ENCODE results near the gene IGLL5. TPM values are rescaled to one million over a fixed set of nuclear protein-coding genes. Genes with fewer than 3 reads are reported as not detected.

IGLL5 gene
- total RNA-seq, 2 experiments from 2014 or later: not detected

- DNase-seq: no peak
- Mint-ChIP-seq H3K36me3 (ENCODE audit: low read depth) (no peaks in the 10 kb centered on the region), H3K27ac (no peak overlapping the region), H3K4me3 (no peak overlapping the region), H3K27me3 (no peaks in the 10 kb centered on the region), H3K9me3 (ENCODE audit: low read depth) (no peaks in the 10 kb centered on the region), H3K4me1 (no peaks in the 10 kb centered on the region)
- POLR2A ChIA-PET: no interaction called here
- CTCF ChIA-PET: no interaction called here
- intact Hi-C loops (cut with DNase I, micrococcal nuclease): no loop called here
- no peak for ATAC-seq
These were observed 26.4 kb downstream of the IGLL5 start for GRCh38 chr22:22913989-22914388.

- ChIA-PET POLR2A (no interaction called here), CTCF (interaction anchor here (0.6 to 0.7 kb wide), 2 partner anchors 12 to 45 kb away, joined by 3 read pairs; no protein-coding TSS in a partner anchor)
- Mint-ChIP-seq H3K27ac (no peak overlapping the region), H3K4me1 (no peaks in the 10 kb centered on the region), H3K9me3 (ENCODE audit: low read depth) (no peaks in the 10 kb centered on the region), H3K36me3 (ENCODE audit: low read depth) (no peaks in the 10 kb centered on the region), H3K4me3 (no peak overlapping the region), H3K27me3 (no peaks in the 10 kb centered on the region)
- intact Hi-C loops (cut with DNase I, micrococcal nuclease): no loop called here
- no peak for DNase-seq
- ATAC-seq: no peak
These were observed 27.4 kb downstream of the IGLL5 start for GRCh38 chr22:22914726-22915669.

GRCh38 chr22:22915670-22916035 lies 28.0 kb downstream of the IGLL5 start:
- POLR2A ChIA-PET: no interaction called here
- H3K9me3 Mint-ChIP-seq (ENCODE audit: low read depth): no peaks in the 10 kb centered on the region
- no peak overlapping the region for H3K4me3 Mint-ChIP-seq
- no peak overlapping the region for H3K27ac Mint-ChIP-seq
- CTCF ChIA-PET: interaction anchor here (0.6 to 0.7 kb wide), 2 partner anchors 13 to 45 kb away, joined by 3 read pairs; no protein-coding TSS in a partner anchor
- no peaks in the 10 kb centered on the region for H3K36me3 Mint-ChIP-seq (ENCODE audit: low read depth)
- intact Hi-C loops (cut with DNase I, micrococcal nuclease): no loop called here
- ATAC-seq: no peak
- H3K27me3 Mint-ChIP-seq: no peaks in the 10 kb centered on the region
- DNase-seq: no peak
- no peaks in the 10 kb centered on the region for H3K4me1 Mint-ChIP-seq

- CTCF ChIA-PET: no interaction called here
These were observed 28.8 kb downstream of the IGLL5 start for GRCh38 chr22:22916215-22916951.

GRCh38 chr22:22916952-22917290 lies 29.3 kb downstream of the IGLL5 start:
- POLR2A ChIA-PET: no interaction called here
- no peak for ATAC-seq
- intact Hi-C loops (cut with DNase I, micrococcal nuclease): no loop called here

More at GRCh38 chr22:22916215-22916951, 28.8 kb downstream of the IGLL5 start:
- H3K36me3 Mint-ChIP-seq (ENCODE audit: low read depth): no peaks in the 10 kb centered on the region
- intact Hi-C loops (cut with DNase I, micrococcal nuclease): no loop called here
- H3K27ac Mint-ChIP-seq: no peak overlapping the region
- no peak for DNase-seq
- no peaks in the 10 kb centered on the region for H3K9me3 Mint-ChIP-seq (ENCODE audit: low read depth)
- ATAC-seq: no peak
- no peaks in the 10 kb centered on the region for H3K4me1 Mint-ChIP-seq
- no peak overlapping the region for H3K4me3 Mint-ChIP-seq
- H3K27me3 Mint-ChIP-seq: no peaks in the 10 kb centered on the region
- POLR2A ChIA-PET: no interaction called here

GRCh38 chr22:22917377-22917776 lies 29.8 kb downstream of the IGLL5 start:
- H3K27me3 Mint-ChIP-seq: no peaks in the 10 kb centered on the region
- no peak overlapping the region for H3K27ac Mint-ChIP-seq
- H3K4me3 Mint-ChIP-seq: no peak overlapping the region
- ATAC-seq (no peak), DNase-seq (no peak)
- H3K9me3 Mint-ChIP-seq (ENCODE audit: low read depth): no peaks in the 10 kb centered on the region
- H3K4me1 Mint-ChIP-seq: no peaks in the 10 kb centered on the region
- POLR2A ChIA-PET: no interaction called here
- H3K36me3 Mint-ChIP-seq (ENCODE audit: low read depth): no peaks in the 10 kb centered on the region
- CTCF ChIA-PET: interaction anchor here (0.6 to 0.9 kb wide), 2 partner anchors 11 to 32 kb away, joined by 3 read pairs; no protein-coding TSS in a partner anchor
- intact Hi-C loops (cut with DNase I, micrococcal nuclease): no loop called here

More at GRCh38 chr22:22916952-22917290, 29.3 kb downstream of the IGLL5 start:
- Mint-ChIP-seq H3K27ac (no peak overlapping the region), H3K9me3 (ENCODE audit: low read depth) (no peaks in the 10 kb centered on the region), H3K4me3 (no peak overlapping the region), H3K36me3 (ENCODE audit: low read depth) (no peaks in the 10 kb centered on the region), H3K27me3 (no peaks in the 10 kb centered on the region), H3K4me1 (no peaks in the 10 kb centered on the region)
- CTCF ChIA-PET: interaction anchor here (0.9 kb wide), 1 partner anchor 31 kb away, joined by 3 read pairs; no protein-coding TSS in a partner anchor
- DNase-seq: no peak

GRCh38 chr22:22918297-22918965 lies 30.8 kb downstream of the IGLL5 start:
- ChIA-PET CTCF (no interaction called here), POLR2A (no interaction called here)
- Mint-ChIP-seq H3K36me3 (ENCODE audit: low read depth) (no peaks in the 10 kb centered on the region), H3K27me3 (no peaks in the 10 kb centered on the region), H3K4me3 (no peak overlapping the region), H3K9me3 (ENCODE audit: low read depth) (no peaks in the 10 kb centered on the region), H3K27ac (no peak overlapping the region), H3K4me1 (no peaks in the 10 kb centered on the region)
- intact Hi-C loops (cut with DNase I, micrococcal nuclease): no loop called here
- ATAC-seq (no peak), DNase-seq (no peak)

GRCh38 chr22:22919041-22919440 lies 31.4 kb downstream of the IGLL5 start:
- no peak overlapping the region for H3K27ac Mint-ChIP-seq
- CTCF ChIA-PET: no interaction called here
- ATAC-seq (no peak), DNase-seq (no peak)
- POLR2A ChIA-PET: no interaction called here
- H3K4me3 Mint-ChIP-seq: no peak overlapping the region
- no peaks in the 10 kb centered on the region for H3K36me3 Mint-ChIP-seq (ENCODE audit: low read depth)
- no peaks in the 10 kb centered on the region for H3K4me1 Mint-ChIP-seq
- intact Hi-C loops (cut with DNase I, micrococcal nuclease): no loop called here
- H3K27me3 Mint-ChIP-seq: no peaks in the 10 kb centered on the region
- no peaks in the 10 kb centered on the region for H3K9me3 Mint-ChIP-seq (ENCODE audit: low read depth)

- intact Hi-C loops (cut with DNase I, micrococcal nuclease): no loop called here
- ATAC-seq: no peak
- H3K4me3 Mint-ChIP-seq: no peak overlapping the region
These were observed 32.6 kb downstream of the IGLL5 start for GRCh38 chr22:22920104-22920654.

GRCh38 chr22:22920910-22921550 lies 33.4 kb downstream of the IGLL5 start:
- no peaks in the 10 kb centered on the region for H3K4me1 Mint-ChIP-seq
- no peak for ATAC-seq
- intact Hi-C loops (cut with DNase I, micrococcal nuclease): no loop called here
- no peaks in the 10 kb centered on the region for H3K27me3 Mint-ChIP-seq
- no peaks in the 10 kb centered on the region for H3K9me3 Mint-ChIP-seq (ENCODE audit: low read depth)
- H3K27ac Mint-ChIP-seq: no peak overlapping the region
- CTCF ChIA-PET: no interaction called here
- H3K4me3 Mint-ChIP-seq: no peak overlapping the region
- DNase-seq: no peak
- POLR2A ChIA-PET: no interaction called here
- no peaks in the 10 kb centered on the region for H3K36me3 Mint-ChIP-seq (ENCODE audit: low read depth)

More at GRCh38 chr22:22920104-22920654, 32.6 kb downstream of the IGLL5 start:
- Mint-ChIP-seq H3K27me3 (no peaks in the 10 kb centered on the region), H3K36me3 (ENCODE audit: low read depth) (no peaks in the 10 kb centered on the region), H3K27ac (no peak overlapping the region), H3K4me1 (no peaks in the 10 kb centered on the region), H3K9me3 (ENCODE audit: low read depth) (no peaks in the 10 kb centered on the region)
- CTCF ChIA-PET: no interaction called here
- DNase-seq: no peak
- POLR2A ChIA-PET: no interaction called here

GRCh38 chr22:22921575-22921974 lies 34.0 kb downstream of the IGLL5 start:
- no peak for DNase-seq
- Mint-ChIP-seq H3K27me3 (no peaks in the 10 kb centered on the region), H3K4me3 (no peak overlapping the region), H3K9me3 (ENCODE audit: low read depth) (no peaks in the 10 kb centered on the region), H3K4me1 (no peaks in the 10 kb centered on the region), H3K27ac (no peak overlapping the region), H3K36me3 (ENCODE audit: low read depth) (no peaks in the 10 kb centered on the region)
- ATAC-seq: no peak
- CTCF ChIA-PET: interaction anchor here (0.9 kb wide), 1 partner anchor 20 kb away, joined by 7 read pairs; no protein-coding TSS in a partner anchor
- POLR2A ChIA-PET: no interaction called here
- intact Hi-C loops (cut with DNase I, micrococcal nuclease): no loop called here
